HEK293 (cell line): ENCODE data around the gene RGL2.

ENCODE experiments used
- CTCF ChIA-PET: fragments of 350-600 bp; formaldehyde crosslinking; extraction: SDS; loops from one replicate; lab custom pipeline; 2021; ENCODE audit warnings: antibody characterized with exemption; lab: Yijun Ruan, JAX
- POLR2A ChIA-PET: fragments of 300-600 bp; formaldehyde crosslinking; extraction: SDS; loops from one replicate; lab custom pipeline; 2020; ENCODE audit warnings: antibody characterized with exemption, inconsistent platforms; lab: Yijun Ruan, JAX
- H3K27ac ChIP-seq: fragments of 200-500 bp; sonication (Bioruptor generic); 2 replicates; pipeline ENCODE4 v1.5.1; 2014; ENCODE audit warnings: low read depth, low read length, control low read depth, inconsistent platforms; ENCODE audit errors: extremely low read depth
- H3K36me3 ChIP-seq, 2 experiments: fragments of 200-500 bp in 1 of 2; sonication (Bioruptor generic) in 1 of 2; 1 replicate in 1 of 2; 2 replicates in 1 of 2; pipeline ENCODE4 v1.5.1; 2014 to 2017; ENCODE audit warnings: inconsistent platforms in 2 of 2, low read length in 2 of 2; ENCODE audit not compliant: control insufficient read depth in 2 of 2, insufficient read depth in 1 of 2
- H3K4me1 ChIP-seq: fragments of 200-500 bp; sonication (Bioruptor generic); 2 replicates; pipeline ENCODE4 v1.5.1; 2014; ENCODE audit warnings: mild to moderate bottlenecking, low read length, inconsistent platforms; ENCODE audit not compliant: control insufficient read depth, insufficient read depth
- H3K4me3 ChIP-seq: 2 replicates; pipeline ENCODE4 v1.5.1; 2011; ENCODE audit warnings: low read depth, mild to moderate bottlenecking, control low read depth, low read length, moderate library complexity
- H3K9me3 ChIP-seq: fragments of 200-500 bp; sonication (Bioruptor generic); 2 replicates; pipeline ENCODE4 v1.5.1; 2014; ENCODE audit warnings: low read depth, low read length, inconsistent platforms; ENCODE audit not compliant: control insufficient read depth, insufficient read depth
- KLF16 ChIP-seq: fragments of 450-650 bp; formaldehyde crosslinking; IDR thresholded peaks from 2 replicates; pipeline ENCODE4 v1.5.1; 2017; ENCODE audit warnings: missing biosample characterization, missing genetic modification characterization
- ZBTB44 ChIP-seq: fragments of 450-650 bp; IDR thresholded peaks from 2 replicates; pipeline ENCODE4 v1.5.1; 2018; ENCODE audit warnings: missing biosample characterization, mild to moderate bottlenecking, missing genetic modification characterization
- ZBTB6 ChIP-seq: fragments of 450-650 bp; formaldehyde crosslinking; IDR thresholded peaks from 2 replicates; pipeline ENCODE4 v1.5.1; 2017; ENCODE audit warnings: missing biosample characterization, missing genetic modification characterization
- ZEB2 ChIP-seq: fragments of 450-650 bp; formaldehyde crosslinking; IDR thresholded peaks from 2 replicates; pipeline ENCODE4 v1.5.1; 2016; ENCODE audit warnings: missing biosample characterization, missing genetic modification characterization
- ZFP69B ChIP-seq: fragments of 450-650 bp; formaldehyde crosslinking; IDR thresholded peaks from 2 replicates; pipeline ENCODE4 v1.5.1; 2016; ENCODE audit warnings: missing biosample characterization, missing genetic modification characterization
- ZIC2 ChIP-seq: fragments of 450-650 bp; formaldehyde crosslinking; IDR thresholded peaks from 2 replicates; pipeline ENCODE4 v1.5.1; 2016; ENCODE audit warnings: missing biosample characterization, missing genetic modification characterization
- ZNF10 ChIP-seq: fragments of 450-650 bp; formaldehyde crosslinking; IDR thresholded peaks from 2 replicates; pipeline ENCODE4 v1.5.1; 2017; ENCODE audit warnings: missing biosample characterization, missing genetic modification characterization
- ZNF146 ChIP-seq: fragments of 450-650 bp; formaldehyde crosslinking; IDR thresholded peaks from 2 replicates; pipeline ENCODE4 v1.5.1; 2016; ENCODE audit warnings: missing biosample characterization, missing genetic modification characterization
- ZNF184 ChIP-seq: fragments of 450-650 bp; IDR thresholded peaks from 2 replicates; pipeline ENCODE4 v1.5.1; 2018; ENCODE audit warnings: missing biosample characterization, mild to moderate bottlenecking, missing genetic modification characterization
- ZNF239 ChIP-seq: fragments of 450-650 bp; formaldehyde crosslinking; IDR thresholded peaks from 2 replicates; pipeline ENCODE4 v1.5.1; 2016; ENCODE audit warnings: missing biosample characterization, missing genetic modification characterization
- ZNF341 ChIP-seq: fragments of 450-650 bp; formaldehyde crosslinking; IDR thresholded peaks from 2 replicates; pipeline ENCODE4; 2016; ENCODE audit warnings: low read depth, missing biosample characterization, missing genetic modification characterization
- ZNF37A ChIP-seq: fragments of 450-650 bp; IDR thresholded peaks from 2 replicates; pipeline ENCODE4 v1.5.1; 2018; ENCODE audit warnings: missing biosample characterization, missing genetic modification characterization
- ZNF394 ChIP-seq: fragments of 450-650 bp; formaldehyde crosslinking; IDR thresholded peaks from 2 replicates; pipeline ENCODE4 v1.5.1; 2016; ENCODE audit warnings: missing biosample characterization, missing genetic modification characterization, mild to moderate bottlenecking, moderate library complexity, borderline replicate concordance
- ZNF398 ChIP-seq: fragments of 450-650 bp; formaldehyde crosslinking; IDR thresholded peaks from 2 replicates; pipeline ENCODE4 v1.5.1; 2017; ENCODE audit warnings: missing biosample characterization, missing genetic modification characterization
- ZNF449 ChIP-seq: fragments of 450-650 bp; formaldehyde crosslinking; IDR thresholded peaks from 2 replicates; pipeline ENCODE4 v1.5.1; 2017; ENCODE audit warnings: missing biosample characterization, mild to moderate bottlenecking, missing genetic modification characterization, moderate library complexity
- ZNF645 ChIP-seq: fragments of 450-650 bp; formaldehyde crosslinking; IDR thresholded peaks from 2 replicates; pipeline ENCODE4; 2016; ENCODE audit warnings: missing biosample characterization, missing genetic modification characterization
- ZNF792 ChIP-seq: fragments of 450-650 bp; formaldehyde crosslinking; IDR thresholded peaks from 2 replicates; pipeline ENCODE4 v1.5.1; 2016; ENCODE audit warnings: missing biosample characterization, missing genetic modification characterization
- ZNF837 ChIP-seq: fragments of 450-650 bp; formaldehyde crosslinking; IDR thresholded peaks from 2 replicates; pipeline ENCODE4 v1.5.1; 2016; ENCODE audit warnings: missing biosample characterization, missing genetic modification characterization
- ZSCAN18 ChIP-seq: fragments of 450-650 bp; formaldehyde crosslinking; IDR thresholded peaks from 2 replicates; pipeline ENCODE4 v1.5.1; 2016; ENCODE audit warnings: missing biosample characterization, missing genetic modification characterization

The RGL2 gene

GRCh38 chr6:33333666-33334065 lies 34.9 kb upstream of the RGL2 start:
- Histone ChIP-seq H3K36me3 (no peaks in the 10 kb centered on the region), H3K4me1 (no peaks in the 10 kb centered on the region), H3K27ac (no peak overlapping the region), H3K4me3 (no peak overlapping the region), H3K9me3 (no peaks in the 10 kb centered on the region)
- ChIA-PET POLR2A (interaction anchor here (1.1 kb wide), 1 partner anchor 351 kb away, joined by 3 read pairs; no protein-coding TSS in a partner anchor), CTCF (no interaction called here)
- no peak for TF ChIP-seq ZFP69B (tag by site-specific recombination)
- no peak for TF ChIP-seq KLF16 (tag by site-specific recombination)
- no peak for TF ChIP-seq ZNF837 (tag by site-specific recombination)
- no peak for TF ChIP-seq ZBTB44 (tag by site-specific recombination)
- TF ChIP-seq ZNF398 (tag by site-specific recombination) = no peak
- no peak for TF ChIP-seq ZNF449 (tag by site-specific recombination)
- no peak for TF ChIP-seq ZSCAN18 (tag by site-specific recombination)
- TF ChIP-seq ZNF37A (tag by site-specific recombination) = no peak
- no peak for TF ChIP-seq ZIC2 (tag by site-specific recombination)
- TF ChIP-seq ZNF341 (tag by site-specific recombination) = no peak
- TF ChIP-seq ZNF184 (tag by site-specific recombination) = no peak
- no peak for TF ChIP-seq ZNF792 (tag by site-specific recombination)
- TF ChIP-seq ZNF645 = no peak
- TF ChIP-seq ZNF394 (tag by site-specific recombination) = no peak
- TF ChIP-seq ZNF239 = no peak
- no peak for TF ChIP-seq ZEB2
- TF ChIP-seq ZBTB6 = no peak
- TF ChIP-seq ZNF146 (tag by site-specific recombination) = no peak
- no peak for TF ChIP-seq ZNF10 (tag by site-specific recombination)
